ENCODE data around the gene TRIO.
"Not testable (repeated sequence)": the region's sequence is repeated elsewhere in the genome, so short reads cannot be mapped to it uniquely, and the experiment has no call there.

Gene TRIO

DNA sequence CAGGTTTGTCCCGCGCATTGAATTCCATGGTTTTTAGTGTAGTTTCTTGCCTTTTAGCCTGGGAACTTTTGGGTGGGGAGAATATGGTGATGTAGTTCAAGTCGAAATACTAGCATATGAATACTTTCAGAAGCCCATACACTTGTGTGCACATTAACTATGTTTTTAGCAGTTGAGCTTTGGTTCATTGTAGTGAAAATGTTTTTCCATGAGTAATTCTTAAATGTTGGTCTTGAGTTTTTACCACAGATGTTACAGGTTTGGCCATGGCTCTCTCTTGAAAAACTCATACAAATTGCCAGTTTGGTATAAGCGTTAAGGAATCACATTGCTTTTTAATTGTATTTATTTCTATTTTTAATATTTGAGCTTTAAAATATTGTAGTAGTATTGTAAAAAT is 45.6 kb downstream of the TRIO start:
- no peak for DNase-seq

DNA sequence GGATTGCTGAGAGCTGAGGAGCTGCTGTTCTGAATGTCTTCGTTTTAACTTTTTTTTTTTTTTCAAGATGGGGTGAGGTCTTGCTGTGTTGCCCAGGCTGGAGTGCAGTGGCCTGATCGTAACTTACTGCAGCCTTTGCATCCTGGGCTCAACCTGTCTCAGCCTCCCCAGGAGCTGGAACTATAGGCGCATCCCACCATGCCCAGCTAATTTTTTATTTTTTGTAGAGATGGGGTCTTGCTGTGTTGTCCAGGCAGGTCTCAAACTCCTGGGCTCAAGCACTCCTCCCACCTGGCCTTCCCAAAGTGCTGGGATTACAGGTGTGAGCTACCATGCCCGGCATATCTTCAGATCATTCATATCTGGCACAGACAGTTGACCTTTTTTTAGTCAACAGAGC is 46.5 kb downstream of the TRIO start:
- no peak for DNase-seq

DNA sequence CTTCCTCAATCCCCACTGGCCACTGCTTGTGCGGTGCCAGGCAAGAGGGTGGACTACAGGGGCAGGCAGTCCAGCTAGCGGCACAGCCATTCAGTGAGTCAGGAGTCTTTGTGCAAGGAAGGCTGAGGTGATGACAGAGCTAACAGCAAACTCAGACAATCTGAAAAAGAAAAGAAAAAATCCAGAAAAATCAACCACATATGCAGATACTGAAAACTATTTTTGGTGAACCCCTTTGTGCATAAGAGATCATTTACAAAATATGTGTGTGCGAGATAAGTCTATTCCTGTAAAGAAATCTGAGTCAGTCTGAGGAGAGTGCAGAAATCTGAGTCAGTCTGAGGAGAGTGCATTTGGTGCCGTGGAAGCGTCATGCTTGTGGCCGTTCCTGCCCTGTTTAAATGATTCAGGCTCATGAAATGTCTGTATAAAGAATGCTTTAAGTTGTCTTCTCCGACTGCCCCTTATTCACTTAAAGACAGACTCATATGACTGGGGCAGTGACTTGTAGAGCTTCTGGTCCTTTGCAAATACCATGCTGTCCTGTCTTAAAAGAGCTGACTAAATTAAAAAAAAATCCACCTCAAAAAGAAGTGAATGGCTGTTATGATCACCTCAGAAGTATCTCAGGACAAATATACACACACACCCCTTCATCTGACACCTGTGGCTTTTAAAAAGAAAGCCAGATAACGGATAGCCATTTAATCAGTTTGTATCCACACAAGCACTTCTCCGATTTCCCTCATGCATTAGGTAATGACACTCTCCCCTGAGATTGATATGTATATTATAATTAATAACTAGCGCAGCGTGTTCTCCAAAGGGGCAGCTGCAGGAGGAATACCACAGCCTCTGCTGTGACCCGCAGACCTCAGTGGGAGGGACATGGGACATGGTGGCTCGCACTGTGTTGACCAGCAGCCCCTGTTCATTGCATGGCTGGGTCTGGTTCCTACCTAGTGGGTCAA is 47.3 kb downstream of the TRIO start:
- DNase-seq, result no peak

DNA sequence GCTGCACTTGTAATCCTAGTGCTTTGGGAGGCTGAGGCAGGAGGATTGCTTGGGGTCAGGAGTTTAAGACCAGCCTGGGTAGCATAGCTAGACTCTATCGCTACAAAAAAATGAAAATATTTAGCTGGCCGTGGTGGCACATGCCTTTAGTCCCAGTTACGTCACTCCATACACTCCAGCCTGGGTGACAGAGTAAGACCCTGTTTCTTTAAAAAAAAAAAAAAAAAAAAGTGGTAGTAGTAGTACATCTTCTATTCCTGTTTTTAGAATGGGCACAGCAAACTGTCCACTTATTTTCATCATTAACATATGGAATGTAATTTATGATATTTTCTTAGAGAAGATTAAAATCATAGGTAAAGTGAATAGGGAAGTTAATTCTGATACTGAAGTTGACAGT is 48.2 kb downstream of the TRIO start:
- DNase-seq, result no peak

DNA sequence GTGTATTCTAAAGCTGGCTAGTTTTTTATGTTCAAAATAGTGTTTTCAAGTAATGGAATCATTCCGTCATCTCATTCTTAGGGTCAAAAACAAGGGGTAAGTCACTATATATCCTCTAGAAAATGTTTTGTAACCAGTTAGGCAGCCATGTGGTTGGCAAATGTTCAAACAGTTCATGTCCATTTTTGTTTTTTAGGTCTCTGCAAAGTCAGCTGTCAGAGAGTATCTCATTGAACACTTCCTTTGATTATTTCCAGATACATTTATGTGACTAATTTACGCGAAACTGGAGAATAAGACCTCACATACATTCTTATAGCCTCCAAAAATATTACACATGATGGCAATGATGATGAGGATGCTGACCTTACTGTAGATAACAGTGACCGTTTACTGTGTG is 50.4 kb downstream of the TRIO start:
- no peak for DNase-seq

DNA sequence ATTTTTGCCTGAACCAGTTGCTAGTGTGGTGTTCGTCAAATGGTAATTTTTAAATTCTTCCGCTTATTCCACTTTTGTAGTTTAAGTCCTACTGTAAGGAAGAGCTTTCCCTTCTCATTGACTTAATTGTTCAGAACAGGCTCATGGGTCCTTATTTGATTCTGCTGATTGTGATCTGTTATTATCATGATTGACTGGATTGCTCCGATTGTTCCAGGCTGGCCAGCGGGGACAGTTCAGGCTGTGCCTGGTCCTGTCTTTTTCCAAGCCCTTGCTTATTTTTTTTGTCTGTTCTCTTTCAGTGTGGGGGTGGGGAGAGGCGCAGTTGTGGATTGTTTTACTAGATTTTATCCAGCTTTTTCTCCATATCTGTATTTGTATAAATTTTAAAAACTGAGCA is 52.4 kb downstream of the TRIO start:
- DNase-seq, result no peak

DNA sequence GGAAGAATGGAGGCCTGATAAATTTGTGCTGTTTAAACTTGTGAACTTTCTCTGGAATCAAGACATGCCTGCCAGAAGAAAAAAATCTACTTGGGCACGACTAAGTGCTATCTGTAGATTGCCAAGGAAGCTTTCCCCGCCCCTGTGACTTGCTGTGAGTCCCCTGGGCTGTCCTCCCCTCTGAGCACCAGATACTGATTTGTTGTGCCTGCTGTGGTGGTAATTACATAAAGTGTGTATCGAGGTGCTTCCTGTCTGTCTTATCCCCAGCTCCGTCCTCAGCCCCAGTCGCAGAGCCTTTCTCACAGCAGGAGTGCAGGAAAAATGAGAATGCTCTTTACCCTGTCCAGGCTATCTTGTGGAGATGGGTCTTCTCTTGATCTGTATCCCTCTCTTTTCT is 53.9 kb downstream of the TRIO start:
- DNase-seq, result no peak

DNA sequence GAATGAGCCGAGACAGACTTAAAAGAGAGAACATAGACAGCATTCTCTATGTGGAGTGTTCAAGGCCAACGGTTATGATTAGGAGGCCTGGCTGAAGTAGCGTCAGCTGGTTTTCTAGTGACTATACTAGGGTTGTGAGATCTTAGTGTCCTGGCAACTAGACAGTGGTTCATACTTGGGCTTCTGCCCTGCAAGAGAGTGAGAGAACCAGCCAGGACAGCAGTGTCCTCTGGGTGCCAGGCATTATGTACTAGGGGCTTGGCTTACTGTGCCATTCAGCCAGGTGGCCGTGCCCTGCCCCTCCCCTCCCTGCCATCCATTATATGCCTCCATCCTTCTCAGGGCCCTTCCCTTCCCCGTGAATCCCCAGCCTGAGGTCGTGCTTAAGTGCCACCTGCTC is 56.8 kb downstream of the TRIO start:
- no peak for DNase-seq

DNA sequence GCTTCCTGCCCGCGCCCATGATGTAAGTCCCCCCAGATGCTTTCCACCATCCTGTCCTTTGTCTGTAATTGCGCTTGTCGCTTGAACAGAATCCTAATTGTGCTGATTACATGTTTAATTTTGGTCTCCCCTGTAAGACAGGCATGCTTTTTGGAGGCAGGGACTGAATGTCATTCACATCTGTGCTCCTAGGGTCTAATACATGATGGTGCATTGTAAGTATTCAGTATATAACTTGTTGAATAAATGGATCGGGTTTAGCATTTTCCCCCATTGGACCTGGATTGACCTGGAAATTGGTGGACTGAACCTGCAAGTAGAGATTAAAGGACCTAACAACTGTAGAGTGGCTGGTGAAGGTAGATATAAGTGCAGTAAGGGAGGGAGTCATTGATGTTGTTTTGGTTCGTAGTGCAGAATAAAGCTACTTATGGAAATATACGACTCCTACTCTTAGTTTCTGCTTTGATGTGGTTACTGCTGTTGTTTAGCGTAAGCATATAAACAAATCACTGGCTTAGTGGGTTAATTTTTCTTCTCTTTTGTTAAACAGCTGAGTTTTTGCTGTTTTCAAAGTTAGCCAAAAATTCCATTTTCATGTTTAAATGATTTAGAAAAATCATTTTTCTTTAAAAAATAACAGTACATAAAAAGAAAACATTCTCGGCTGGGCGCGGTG is 57.3 kb downstream of the TRIO start:
- no peak for DNase-seq

DNA sequence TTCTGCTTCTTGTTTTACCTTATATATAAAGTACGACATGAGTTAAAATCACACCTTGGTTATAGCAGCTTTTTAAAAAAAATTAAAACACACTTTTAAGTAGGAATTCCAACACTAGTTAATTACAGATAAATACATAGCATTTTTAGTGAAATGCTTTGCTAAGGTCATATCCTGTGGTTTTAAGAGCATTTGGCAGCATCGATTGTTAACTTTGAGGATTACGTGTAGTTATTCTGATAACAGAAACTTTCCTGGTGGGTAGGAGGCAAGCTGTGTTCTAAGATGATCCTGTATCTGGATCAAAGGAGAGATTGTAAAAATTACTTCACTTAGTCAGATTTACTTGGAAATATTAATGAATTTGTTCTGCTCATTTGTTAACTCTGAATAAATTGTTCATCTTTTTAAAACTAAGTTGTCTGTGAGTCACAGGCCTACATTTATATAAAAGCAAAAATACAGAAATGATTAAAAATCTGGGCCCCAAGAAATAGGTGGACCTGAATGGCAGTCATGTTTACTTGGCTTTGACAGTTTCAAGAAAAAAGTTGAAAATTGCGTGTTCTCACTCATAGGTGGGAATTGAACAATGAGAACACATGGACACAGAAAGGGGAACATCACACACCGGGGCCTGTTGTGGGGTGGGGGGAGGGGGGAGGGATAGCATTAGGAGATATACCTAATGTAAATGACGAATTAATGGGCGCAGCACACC is 58.3 kb downstream of the TRIO start:
- DNase-seq, result no peak

DNA sequence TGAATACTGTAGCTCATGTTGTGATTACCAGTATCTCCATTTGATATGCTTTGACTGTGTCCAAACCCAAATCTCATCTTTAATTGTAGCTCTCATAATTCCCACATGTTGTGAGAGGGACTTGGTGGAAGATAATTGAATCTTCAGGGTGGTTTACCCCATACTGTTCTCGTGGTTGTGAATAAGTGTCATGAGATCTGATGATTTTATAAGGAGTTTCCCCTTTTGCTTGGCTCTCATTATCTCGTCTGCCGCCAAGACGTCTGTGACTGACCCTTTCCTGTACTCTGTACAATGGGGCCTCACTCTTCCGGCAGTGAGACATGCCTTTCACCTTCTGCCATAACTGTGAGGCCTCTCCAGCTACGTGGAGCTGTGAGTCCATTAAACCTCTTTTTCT is 59.3 kb downstream of the TRIO start:
- no peak for DNase-seq

DNA sequence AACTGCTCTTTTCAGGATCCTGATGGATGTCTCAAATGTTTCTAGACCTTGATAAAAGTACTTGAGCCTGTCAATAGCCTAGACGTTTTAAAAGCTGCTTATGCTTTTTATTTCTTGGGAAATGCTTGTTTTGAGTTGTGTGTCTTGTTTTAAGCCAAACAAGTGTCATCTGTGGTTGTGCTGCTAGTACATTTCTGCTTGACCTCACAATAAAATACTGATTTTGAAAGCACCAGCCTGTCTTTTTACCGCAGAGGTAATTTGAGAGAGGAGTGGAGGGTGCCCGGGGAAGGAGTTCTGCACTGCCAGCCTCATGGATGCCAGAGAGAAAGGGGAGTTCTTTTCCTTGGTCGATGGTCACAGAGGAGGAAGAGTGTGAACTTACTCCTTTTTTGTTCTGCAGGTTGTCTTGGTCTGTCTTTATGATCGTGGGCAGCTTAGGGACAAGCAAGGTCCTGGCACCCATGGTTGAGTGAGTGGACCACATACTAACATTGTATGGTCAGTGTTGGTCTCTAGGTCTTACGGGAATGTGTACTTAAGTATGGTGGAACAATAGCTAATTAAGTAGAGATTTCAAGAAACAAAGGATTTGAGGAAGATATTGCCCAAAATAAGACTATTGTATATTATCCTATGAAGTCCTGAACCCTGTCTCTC is 61.0 kb downstream of the TRIO start:
- DNase-seq, result no peak

DNA sequence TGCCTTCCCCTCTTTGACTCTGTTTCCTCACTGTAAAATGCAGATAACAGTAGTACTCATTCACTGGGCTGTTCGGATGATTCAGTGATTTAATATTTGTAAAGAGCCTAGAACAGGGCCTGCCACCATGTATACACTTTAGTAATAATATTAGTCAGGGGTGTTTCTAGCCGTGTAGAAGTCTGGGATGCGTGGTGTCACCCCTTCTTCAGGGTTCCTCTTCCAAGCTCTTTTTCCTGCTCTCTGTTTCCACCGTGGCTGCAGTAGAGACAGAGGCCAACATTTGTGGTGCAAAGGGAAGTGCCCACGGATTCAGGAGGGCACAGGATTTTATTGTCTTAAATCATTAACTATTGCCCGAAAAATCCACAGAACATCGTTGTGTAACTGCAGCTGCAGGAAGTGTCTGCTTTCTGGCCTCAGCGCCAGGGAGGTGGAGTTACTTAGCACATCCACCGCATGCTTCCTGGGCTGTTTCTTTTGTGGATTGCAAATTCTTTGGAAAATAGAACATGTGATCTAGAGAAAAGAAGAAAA is 61.7 kb downstream of the TRIO start:
- no peak for DNase-seq

DNA sequence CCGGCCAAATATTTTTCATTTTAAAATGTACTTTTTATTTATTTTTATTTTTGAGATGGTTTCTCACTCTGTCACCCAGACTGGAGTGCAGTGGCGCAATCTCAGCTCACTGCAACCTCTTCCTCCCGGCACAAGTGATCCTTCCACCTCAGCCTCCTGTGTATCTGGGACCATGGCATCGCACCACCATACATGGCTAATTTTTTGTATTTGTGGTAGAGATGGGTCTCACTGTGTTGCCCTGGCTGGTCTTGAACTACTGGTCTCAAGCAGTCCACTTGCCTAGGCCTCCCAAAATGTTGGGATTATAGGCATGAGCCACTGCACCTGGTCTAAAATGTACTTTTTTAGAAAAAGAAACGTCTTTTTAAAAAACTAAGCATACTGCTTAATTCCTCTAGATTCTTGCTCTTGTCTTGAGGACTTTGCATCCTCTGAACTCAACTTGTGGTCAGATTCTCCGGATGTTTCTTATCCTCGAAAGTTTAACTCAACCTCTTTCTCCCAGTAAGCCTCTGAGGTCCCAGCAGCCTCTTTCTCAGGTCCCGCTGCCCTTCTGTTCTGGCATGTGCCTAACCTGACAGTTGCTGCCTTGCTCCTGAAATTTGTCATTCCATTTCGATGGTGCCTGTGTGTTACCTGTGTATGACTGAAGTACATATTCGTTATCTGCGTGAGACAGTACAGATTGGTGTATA is 63.0 kb downstream of the TRIO start:
- DNase-seq, result no peak

DNA sequence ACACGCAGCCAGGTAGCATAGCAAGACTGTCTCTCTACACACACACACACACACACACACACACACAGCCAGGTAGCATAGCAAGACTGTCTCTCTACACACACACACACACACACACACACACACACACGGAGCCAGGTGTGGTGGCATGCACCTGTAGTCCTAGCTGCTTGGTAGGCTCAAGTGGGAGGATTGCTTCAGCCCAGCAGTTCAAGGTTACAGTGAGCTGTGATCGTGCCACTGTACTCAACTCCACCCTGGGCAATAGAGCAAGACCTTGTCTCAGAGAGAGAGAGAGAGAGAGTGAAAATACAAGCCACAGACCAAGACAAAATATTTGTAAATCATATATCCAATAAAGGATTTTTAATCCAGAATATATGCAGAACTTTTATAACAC is 64.3 kb downstream of the TRIO start:
- not testable (repeated sequence) for DNase-seq

DNA sequence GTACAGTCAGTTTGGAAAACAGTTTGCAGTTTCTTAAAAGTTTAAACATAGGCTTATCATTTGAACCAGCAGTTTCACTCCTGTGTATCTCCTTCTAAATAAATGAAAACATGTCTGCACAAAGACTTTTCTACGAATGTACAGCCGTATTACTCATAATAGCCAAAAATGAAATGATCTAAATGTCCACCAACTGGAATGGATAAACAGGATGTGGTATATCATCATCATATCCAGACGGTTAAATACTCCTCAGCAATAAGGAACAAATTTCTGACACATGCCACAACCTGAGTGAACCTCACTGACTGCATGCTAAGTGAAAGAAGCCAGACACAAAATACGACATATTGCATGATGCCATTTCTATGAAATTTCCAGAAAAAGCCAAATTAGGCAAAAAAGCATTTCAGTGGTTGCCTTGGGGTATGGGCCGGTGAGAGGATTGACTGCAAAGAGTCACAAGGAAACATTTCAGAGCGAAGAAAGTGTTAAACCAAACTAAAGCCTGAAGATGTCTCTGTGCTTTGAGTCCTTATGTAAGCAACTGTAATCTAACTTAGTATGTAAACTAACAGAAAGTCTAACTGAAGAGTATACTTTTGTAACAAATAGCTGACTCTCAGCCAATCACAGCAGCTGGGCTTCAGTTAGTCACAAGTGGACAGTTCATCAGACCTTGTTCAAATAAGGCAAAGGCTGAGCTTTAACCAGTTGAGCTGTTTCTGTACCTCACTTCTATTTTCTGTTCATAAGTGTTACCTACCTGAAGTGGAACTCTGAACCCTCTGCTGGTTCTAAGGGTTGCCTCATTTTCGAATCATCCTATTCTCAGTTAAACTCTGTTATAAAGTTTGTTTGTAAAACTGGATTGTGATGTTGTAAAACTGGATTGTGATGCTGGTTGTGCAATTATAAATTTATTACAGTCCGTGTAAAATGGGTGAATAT is 65.2 kb downstream of the TRIO start:
- no peak for DNase-seq

DNA sequence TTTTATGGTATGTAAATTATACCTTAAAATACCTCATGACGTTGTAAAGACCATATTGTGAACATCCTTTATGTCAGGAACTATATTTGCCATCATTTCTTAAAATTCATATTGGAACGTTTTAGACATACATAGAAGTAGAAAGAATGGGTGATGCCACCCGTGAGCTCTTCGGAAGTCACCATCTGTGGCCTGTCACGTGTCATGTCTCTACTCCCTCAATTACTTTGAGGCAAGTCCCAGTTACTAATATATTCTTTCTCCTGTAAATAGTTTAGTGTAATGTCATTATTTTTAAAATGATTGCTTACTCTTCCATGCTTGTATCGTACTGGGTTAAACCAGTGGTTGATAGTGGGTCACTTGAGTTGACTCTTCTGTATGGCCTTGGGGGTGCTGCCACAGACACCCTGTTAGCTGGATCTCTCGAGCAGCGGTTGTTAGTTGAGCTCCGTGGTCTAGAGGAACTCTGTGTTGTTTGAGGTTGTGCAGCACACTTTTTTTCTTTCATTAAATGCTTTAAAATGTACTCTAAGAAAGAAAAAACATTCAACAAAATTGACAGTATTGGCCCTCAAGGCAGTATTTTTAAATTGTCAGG is 66.2 kb downstream of the TRIO start:
- DNase-seq, result no peak

DNA sequence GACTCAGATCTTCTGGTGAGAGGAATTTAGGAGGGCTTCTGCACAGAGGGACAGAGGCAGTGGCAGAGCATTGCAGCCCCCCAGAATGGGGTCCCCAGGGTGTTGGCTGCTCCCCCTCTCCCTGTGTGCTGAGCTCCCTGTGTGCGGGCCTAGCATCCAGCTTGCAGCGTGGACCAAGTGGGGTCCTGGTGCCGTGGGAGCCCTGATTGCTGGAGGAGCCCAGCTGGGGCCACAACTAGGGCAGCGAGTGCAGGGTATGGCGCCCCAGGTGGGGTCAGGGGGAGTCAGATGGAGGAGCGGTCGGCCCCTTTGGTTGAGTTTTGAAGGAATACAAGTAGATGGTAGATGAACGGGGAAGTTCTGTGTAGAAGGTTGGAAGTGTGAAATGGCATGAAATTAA is 66.7 kb downstream of the TRIO start:
- DNase-seq, result no peak

DNA sequence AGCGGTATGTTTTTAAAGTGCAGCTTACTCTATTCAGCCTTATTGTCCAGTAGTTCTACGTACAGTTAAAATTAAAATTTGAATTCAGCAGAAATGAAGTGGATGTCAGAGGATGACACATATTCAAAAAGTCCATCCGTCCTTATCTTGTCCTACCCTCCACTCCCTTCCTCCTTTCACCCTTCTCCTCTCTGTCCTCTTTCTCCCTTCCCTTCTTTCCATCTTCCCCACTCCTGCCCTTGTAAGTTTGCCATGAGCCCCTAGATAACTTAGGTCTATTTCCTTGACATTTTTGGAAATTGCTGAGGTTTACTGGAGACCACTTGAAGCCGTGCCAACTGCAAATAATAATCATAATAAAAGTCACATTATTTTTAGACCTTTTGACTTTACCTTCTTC is 67.6 kb downstream of the TRIO start:
- no peak for DNase-seq

Data from SIG-M5 (cell line).